ENCODE data around the gene SORT1. TPM values are rescaled to one million over a fixed set of nuclear protein-coding genes. Genes with fewer than 3 reads are reported as not detected.
"Not testable (repeated sequence)": the region's sequence is repeated elsewhere in the genome, so short reads cannot be mapped to it uniquely, and the experiment has no call there.

The SORT1 gene
- total RNA-seq, 1 experiment from 2014 or later = 9.5 TPM

DNA sequence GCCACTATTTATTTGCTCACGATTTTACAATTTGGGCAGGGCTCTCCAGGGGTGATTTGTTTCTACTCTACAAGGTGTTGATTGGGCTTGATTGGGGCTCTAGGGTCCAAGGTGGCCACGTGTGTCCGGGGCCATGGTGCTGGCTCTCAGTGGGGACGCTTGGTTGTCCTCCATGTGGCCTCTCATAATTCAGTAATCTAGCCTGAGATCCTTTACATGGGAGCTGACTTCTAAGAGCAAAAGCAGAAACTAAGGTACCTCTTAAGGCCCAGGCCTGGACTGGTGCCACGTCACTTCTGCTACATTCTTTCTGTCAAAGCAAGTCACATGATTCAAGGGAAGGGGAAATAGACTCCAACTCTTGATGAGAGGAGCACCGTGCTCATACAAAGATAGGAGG lies 106.7 kb downstream of the SORT1 start:
- DNase-seq (ENCODE audit: low read depth) = no peak
- in situ Hi-C loops (cut with HindIII; ENCODE audit: low pct_unique_long_range_greater_than_20kb, low sequenced_read_pairs) = no loop called here

DNA sequence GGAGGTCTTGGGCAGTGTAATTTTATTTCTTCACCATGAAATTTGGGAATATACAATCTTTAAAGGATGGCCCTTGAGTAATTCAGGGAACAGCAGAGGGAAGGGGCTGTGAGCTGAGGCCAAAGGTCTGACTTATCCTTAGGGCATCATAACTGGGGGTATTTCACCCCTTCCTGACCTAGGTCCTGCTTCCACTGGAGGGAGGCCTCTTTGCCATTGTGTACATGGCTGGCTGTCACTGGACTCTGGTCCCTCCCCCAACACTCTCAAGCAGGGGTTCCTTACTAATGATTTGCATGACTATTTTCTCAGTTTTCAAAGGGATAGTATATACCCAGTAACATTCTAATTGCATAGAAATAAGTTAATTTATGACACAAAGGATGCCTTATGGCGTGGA lies 107.6 kb downstream of the SORT1 start:
- in situ Hi-C loops (cut with HindIII; ENCODE audit: low pct_unique_long_range_greater_than_20kb, low sequenced_read_pairs) = no loop called here

DNA sequence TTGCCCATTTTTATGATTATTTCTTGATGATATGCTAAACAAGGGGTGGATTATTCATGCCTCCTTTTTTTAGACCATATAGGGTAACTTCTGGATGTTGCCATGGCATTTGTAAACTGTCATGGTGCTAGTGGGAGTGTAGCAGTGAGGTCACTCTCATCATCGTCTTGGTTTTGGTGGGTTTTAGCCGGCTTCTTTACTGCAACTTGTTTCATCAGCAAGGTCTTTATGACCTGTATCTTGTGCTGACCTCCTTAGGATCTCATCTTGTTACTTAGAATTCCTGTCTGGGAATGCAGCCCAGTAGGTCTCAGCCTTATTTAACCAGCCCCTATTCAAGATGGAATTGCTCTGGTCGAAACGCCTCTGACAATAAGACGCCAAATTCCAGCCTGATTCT lies 111.0 kb downstream of the SORT1 start:
- in situ Hi-C loops (cut with HindIII; ENCODE audit: low pct_unique_long_range_greater_than_20kb, low sequenced_read_pairs); DNase-seq (ENCODE audit: low read depth): not testable (repeated sequence)

More for the DNA sequence above, 107.6 kb downstream of the SORT1 start:
- DNase-seq (ENCODE audit: low read depth) = no peak

DNA sequence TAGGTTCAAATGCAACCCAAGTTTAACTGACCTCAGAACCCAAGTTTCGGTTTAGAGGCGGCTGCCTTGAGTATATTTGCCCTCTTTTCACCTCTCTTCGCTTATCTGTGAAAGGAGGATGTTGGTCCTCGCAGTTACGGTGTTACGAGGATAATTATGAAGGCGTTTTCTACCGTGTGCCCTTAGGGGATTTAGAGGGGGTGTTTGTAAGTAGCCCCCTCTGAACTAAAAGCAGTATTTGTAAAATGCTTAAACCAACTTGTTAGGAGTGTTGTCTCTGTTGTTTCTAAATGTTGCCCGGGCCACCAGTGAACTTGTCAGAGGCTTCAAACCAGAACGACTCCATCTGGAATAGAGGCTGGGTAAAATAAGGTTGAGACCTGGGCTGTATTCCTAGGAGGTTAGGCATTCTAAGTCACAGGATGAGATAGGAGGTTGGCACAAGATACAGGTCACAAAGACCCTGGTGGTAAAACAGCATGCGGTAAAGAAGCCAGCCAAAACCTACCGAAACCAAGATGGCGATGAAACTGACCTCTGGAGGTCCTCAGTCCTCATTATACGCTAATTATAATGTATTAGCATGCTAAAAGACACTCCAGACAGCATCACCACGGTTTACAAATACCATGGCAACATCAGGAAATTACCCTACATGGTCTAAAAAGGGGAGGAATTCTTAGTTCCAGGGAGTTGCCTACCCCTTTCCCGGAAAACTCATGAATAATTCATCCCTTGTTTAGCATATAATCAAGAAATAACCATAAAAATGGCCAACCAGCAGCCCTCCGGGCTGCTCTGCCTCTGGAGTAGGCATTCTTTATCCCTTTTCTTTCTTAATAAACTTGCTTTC lies 113.7 kb downstream of the SORT1 start:
- no peak for DNase-seq (ENCODE audit: low read depth)
- in situ Hi-C loops (cut with HindIII; ENCODE audit: low pct_unique_long_range_greater_than_20kb, low sequenced_read_pairs) = no loop called here

DNA sequence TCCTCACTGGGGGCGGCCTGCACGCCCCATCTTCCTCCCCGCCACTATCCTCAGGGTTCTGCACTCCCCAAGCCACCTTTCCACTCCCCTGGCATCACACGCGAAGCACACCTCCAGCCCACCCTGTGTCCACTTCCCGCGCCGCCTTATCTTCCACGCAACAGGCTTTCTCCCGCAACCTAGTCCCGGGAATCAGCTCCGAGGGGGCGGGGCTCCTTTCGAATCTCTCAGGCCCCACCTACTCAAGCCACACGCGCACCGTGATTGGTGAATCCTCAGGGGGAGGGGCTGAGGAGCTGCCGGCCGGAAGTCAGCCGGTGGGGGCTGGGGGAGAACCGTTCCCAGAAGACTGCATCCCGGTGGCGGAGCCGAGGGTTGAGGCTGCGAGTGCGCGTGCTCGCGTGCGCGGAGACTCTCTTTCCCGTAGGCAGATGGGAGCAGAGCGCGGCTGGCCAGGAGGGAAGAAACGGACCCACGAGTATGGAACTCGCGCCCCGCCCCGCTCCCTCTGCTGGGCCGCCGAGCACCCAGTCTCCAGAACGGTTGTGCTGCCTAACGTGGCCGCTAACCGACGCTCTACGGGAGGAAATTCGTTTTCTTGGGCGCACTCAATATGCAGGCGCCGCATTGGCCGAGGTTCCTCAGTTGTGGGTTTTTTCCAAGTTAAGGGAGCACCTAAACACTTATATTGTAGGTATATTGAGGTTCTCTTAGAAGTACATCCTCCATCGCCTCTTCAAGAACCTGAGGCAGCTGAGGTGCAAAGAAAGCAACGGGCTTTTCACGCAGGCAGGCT lies 114.6 kb downstream of the SORT1 start, which contains the start of gene PSRC1:
TSS of gene PSRC1 (minus strand) at position 194 of the 796 bp plus-strand sequence.
- DNase-seq (ENCODE audit: low read depth) = peak; percentile 90
- in situ Hi-C loops (cut with HindIII; ENCODE audit: low pct_unique_long_range_greater_than_20kb, low sequenced_read_pairs) = no loop called here

DNA sequence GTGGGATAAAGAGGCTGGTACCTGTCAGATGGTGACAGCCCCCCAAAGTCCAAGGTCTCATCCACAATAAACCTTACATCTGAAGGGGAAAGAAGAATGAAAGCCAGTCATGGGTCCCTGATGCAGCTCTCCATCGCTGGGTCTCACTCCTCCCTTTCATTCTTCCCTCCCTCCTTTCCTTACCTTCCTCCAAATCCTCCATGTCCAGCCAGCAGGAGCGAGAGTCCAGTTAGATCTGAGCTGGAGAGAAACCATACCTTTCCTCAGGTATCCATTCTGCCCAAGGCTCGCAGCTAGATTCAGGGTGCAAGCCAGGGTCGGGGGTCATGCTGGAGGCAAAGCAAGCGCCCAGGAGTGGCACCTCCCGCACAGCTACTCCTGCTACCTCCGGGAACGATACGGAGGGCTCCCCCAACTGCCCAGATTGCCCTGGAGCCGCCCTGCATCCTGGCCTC lies 115.2 kb downstream of the SORT1 start:
- in situ Hi-C loops (cut with HindIII; ENCODE audit: low pct_unique_long_range_greater_than_20kb, low sequenced_read_pairs) = no loop called here
- DNase-seq (ENCODE audit: low read depth) = no peak

DNA sequence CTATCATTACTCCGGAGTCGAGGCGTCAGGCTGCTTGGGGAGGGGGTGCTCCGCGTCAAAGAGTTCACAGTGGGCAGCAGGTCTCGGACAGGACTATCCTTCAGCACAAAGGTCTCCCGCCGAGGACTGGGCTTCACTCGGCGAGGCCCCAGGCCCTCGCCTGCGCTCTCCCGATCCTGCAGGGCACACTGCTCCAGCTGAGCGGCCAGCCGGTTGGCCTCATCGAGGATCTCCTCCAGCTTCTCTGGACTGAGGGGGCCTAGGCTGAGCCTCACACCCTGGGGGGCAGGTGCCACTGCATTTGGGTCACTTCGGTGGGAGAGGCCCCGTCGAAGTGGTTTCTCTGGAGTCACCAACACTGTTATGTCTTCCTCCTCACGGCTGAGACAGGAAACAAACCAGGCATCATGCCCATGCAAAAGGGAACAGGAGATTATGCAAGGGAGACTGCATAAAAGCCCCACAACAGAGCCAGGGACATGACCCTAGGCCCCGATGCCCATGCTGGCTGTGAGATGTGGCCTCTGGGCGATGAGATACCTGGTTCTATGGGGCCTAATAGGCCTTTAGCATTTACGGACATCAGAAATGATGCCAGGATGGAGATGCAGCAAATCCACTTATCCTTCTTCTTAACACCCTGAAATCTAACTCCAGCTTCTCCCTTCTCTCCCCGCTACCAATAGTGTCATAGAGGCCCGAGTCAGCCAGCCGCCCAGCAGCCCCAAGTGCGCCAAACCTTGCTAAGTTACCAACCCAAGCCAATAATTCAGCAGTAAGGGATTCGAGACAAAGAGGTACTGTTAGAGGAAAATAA lies 115.8 kb downstream of the SORT1 start:
- DNase-seq (ENCODE audit: low read depth) = no peak
- in situ Hi-C loops (cut with HindIII; ENCODE audit: low pct_unique_long_range_greater_than_20kb, low sequenced_read_pairs) = no loop called here

DNA sequence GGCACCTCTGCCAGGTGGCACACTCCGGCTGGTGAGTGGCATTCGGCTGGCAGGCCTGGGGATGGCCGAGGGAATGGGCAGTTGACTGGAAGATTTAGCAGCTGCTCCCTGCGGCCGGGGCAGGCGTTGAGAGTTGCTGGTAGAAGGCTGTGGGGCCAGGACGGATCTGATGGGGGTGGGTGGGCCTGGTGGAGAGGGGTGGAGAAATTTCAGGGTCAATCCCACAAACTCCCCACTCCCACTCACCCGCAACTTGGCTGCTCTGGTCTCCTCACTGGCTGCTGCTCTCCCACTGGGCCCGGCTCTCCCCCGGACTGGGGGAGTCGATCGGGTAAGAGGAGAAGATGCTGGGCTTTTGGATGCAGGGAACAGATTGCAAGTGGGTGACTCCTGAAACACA lies 116.9 kb downstream of the SORT1 start:
- DNase-seq (ENCODE audit: low read depth) = no peak
- in situ Hi-C loops (cut with HindIII; ENCODE audit: low pct_unique_long_range_greater_than_20kb, low sequenced_read_pairs) = no loop called here

DNA sequence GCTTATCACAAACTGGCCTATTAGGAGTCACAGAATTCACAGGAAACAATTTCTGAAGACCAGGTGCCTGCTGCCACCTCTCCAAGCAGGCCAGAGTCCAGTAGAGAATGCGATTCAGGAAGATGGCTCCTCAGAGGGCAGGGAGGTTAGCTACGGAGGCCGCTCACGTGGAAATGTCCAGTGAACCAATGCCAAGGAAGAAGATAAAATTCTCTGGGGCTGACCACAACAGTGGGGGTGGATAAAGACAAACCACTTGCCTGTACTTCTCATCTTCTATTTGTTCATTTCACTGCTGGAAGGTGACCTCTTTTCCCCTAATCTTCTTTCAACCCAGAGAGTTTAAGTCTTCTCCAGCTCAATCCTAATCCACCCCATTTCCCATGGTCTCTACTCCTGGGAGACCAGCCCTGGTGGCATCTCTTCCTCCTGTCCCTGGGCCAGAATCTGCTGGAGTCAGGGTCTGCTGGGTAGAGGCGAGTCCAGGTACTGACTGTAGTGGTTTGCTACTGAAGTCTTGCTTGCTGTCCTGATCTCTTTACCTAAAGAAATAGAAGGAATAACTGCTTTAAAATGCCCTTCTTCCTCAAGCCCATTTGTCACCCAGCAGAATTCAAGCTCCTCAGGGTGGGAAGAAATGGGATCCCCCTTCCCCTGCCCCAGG lies 118.0 kb downstream of the SORT1 start:
- in situ Hi-C loops (cut with HindIII; ENCODE audit: low pct_unique_long_range_greater_than_20kb, low sequenced_read_pairs) = no loop called here
- no peak for DNase-seq (ENCODE audit: low read depth)

DNA sequence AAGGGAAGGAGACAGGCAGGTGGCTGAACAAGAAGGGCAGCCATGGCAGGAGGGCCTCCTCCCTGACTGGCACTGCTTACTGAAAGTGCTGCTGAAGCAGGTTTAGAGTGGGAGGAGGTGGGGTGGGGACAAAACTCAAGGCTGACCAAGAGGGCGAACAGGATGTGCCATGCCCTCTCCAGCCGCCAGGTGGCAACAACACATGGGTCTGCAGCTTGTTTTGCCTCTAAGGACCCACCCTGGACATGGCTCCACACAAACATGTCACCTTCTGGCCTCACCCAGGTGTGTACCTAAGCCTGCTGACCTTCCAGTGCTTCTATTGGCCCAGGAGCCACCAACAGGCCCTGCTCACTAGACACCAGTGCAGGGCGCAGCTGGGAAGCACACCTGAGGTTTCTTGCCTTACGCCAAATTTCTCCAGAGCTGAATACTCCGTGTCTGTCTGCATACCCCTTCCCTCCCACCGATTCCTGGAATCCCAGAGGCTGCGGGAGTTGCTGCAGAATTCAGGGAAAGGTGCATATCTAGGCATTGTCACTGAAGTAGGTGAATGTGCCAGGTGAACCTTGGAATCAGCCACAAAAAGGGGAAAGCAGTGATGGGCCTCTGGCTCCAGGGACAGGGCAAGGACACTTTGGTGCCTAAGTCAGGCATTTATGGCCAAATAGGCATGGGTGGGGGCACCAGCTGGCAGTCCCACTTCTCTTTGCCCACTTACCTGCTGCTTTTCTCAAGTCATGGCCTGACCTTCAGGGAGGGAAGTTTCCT lies 120.1 kb downstream of the SORT1 start:
- in situ Hi-C loops (cut with HindIII; ENCODE audit: low pct_unique_long_range_greater_than_20kb, low sequenced_read_pairs) = no loop called here
- DNase-seq (ENCODE audit: low read depth) = peak; percentile 59

DNA sequence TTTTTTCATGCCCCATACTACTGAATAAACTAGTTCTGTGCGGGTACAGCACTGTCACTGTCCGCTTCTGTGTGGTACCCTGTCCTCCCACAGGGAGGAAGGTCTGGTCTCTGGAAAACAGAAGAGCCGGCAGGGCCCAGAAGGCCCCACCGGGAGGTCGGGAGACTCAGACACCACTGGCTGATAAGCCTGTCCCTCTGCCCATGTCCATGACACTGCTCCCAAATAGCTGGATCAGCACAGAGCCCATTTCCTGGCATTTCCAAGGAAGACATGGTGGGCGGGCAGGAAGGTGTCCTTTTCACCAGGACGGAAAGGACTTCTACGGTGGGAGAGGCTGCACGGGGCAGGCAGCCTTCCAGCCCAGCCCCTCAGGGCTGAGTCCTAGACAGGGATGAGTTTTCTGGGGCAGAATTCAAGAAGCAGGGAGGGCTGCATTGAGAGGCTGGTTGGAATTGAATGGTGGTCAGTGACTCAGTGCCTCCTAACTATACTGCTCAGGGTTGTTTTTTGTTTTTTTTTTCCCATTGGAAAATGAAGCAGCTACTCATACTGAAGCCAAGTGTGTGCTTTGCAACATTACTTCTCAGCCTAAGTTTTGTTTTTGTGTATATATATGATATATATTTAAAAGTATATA lies 121.9 kb downstream of the SORT1 start:
- DNase-seq (ENCODE audit: low read depth) = no peak
- in situ Hi-C loops (cut with HindIII; ENCODE audit: low pct_unique_long_range_greater_than_20kb, low sequenced_read_pairs) = no loop called here

DNA sequence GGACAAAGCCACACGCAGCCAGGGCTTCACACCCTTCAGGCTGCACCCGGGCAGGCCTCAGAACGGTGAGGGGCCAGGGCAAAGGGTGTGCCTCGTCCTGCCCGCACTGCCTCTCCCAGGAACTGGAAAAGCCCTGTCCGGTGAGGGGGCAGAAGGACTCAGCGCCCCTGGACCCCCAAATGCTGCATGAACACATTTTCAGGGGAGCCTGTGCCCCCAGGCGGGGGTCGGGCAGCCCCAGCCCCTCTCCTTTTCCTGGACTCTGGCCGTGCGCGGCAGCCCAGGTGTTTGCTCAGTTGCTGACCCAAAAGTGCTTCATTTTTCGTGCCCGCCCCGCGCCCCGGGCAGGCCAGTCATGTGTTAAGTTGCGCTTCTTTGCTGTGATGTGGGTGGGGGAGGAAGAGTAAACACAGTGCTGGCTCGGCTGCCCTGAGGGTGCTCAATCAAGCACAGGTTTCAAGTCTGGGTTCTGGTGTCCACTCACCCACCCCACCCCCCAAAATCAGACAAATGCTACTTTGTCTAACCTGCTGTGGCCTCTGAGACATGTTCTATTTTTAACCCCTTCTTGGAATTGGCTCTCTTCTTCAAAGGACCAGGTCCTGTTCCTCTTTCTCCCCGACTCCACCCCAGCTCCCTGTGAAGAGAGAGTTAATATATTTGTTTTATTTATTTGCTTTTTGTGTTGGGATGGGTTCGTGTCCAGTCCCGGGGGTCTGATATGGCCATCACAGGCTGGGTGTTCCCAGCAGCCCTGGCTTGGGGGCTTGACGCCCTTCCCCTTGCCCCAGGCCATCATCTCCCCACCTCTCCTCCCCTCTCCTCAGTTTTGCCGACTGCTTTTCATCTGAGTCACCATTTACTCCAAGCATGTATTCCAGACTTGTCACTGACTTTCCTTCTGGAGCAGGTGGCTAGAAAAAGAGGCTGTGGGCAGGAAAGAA lies 122.9 kb downstream of the SORT1 start:
- in situ Hi-C loops (cut with HindIII; ENCODE audit: low pct_unique_long_range_greater_than_20kb, low sequenced_read_pairs) = no loop called here

DNA sequence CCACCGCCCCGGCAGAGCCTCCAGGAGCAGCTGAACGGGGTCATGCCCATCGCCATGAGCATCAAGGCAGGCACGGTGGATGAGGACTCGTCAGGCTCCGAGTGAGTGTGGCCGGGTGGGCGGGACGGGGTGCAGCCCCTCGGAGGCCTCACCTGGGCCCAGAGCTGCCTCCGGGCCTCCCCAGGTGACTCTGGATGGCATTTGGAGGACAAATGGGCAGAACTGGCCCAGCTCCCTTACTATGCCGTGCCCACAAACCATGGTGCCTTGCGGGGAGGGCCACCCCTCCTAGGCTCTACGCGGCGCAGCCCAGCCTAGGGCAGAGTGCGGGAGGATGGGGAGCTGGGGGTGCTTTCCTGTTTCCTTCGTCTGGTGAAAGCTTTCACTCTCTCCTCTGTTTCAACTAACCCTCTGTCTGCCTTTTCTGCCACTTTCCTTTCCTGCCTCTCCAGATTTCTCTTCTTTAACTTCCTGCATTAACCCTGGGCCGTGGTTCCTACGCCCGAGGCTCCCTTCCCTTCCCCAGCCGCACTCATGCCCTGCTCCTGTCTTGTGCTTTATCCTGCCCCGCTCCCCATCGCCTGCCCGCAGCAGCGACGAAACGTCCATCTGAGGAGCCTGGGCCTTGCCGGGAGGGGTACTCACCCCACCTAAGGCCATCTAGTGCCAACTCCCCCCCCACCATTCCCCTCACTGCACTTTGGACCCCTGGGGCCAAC lies 124.0 kb downstream of the SORT1 start:
- in situ Hi-C loops (cut with HindIII; ENCODE audit: low pct_unique_long_range_greater_than_20kb, low sequenced_read_pairs) = no loop called here
- DNase-seq (ENCODE audit: low read depth) = no peak

More for the DNA sequence above, 122.9 kb downstream of the SORT1 start:
- peak; percentile 85 for DNase-seq (ENCODE audit: low read depth)

DNA sequence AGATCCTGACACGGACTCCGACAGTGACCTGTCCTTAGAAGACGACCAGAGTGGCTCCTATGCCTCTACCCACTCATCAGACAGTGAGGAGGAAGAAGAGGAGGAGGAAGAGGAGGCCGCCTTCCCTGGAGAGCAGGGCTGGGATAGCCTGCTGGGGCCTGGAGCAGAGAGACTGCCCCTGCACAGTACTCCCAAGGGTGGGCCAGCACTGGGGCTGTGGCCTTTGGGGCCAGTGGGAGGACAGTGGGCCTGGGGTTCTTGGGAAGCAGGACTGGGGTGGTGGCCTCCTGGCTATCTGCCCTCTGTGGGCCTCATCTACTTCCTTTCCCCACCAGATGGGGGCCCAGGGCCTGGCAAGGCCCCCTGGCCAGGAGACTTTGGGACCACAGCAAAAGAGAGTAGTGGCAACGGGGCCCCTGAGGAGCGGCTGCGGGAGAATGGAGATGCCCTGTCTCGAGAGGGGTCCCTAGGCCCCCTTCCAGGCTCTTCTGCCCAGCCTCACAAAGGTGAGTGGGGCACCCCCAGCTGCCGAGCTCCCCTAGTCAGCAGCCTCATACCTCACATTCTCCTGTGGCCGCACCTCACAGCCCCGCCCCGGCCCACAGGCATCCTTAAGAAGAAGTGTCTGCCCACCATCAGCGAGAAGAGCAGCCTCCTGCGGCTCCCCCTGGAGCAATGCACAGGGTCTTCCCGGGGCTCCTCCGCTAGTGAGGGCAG lies 124.7 kb downstream of the SORT1 start:
- no peak for DNase-seq (ENCODE audit: low read depth)
- in situ Hi-C loops (cut with HindIII; ENCODE audit: low pct_unique_long_range_greater_than_20kb, low sequenced_read_pairs) = no loop called here

Measured in Caki2 (cell line).